IMR-90 (cell line): ENCODE results near the gene RFT1. TPM values are rescaled to one million over a fixed set of nuclear protein-coding genes. Genes with fewer than 3 reads are reported as not detected.
A peak's percentile ranks its signal among the peaks of the same experiment; 100 is the strongest.

Experiments used
- ATAC-seq: fragments of 200-7000 bp; cut with Tn5 transposase; 2 replicates; pipeline ENCODE4 v1.9.1; 2020; ENCODE audit warnings: low read depth, mild to moderate bottlenecking, moderate library complexity
- BruUV-seq: library from RNA; stranded (reverse); fragments of 400-500 nt; replicated peaks from 2 replicates; lab custom pipeline; 2021; lab: Mats Ljungman, UMichigan
- CTCF ChIA-PET: fragments of 300-600 bp; formaldehyde crosslinking; extraction: SDS; loops from one replicate; lab custom pipeline; 2021; ENCODE audit warnings: antibody characterized with exemption; lab: Yijun Ruan, JAX
- POLR2A ChIA-PET: fragments of 300-600 bp; sonication (Branson Sonifier 250); formaldehyde crosslinking; loops from one replicate; lab custom pipeline; 2022; ENCODE audit warnings: antibody characterized with exemption; ENCODE audit not compliant: unreplicated experiment; lab: Charles Lee
- DNase-seq: peaks from one replicate; pipeline ENCODE4 v3.0.0; 2013
- H2AFZ ChIP-seq: replicated peaks from 2 replicates; pipeline ENCODE3; 2013; ENCODE audit warnings: low read length, mild to moderate bottlenecking; ENCODE audit not compliant: poor library complexity
- H2AK5ac ChIP-seq: 2 replicates; pipeline ENCODE4 v1.6.1; 2013; ENCODE audit warnings: low read depth, low read length, inconsistent platforms
- H2AK9ac ChIP-seq: replicated peaks from 2 replicates; pipeline ENCODE3; 2013; ENCODE audit warnings: mild to moderate bottlenecking, low read depth, low read length, moderate library complexity; ENCODE audit not compliant: poor library complexity
- H2BK120ac ChIP-seq: 2 replicates; pipeline ENCODE4 v1.6.1; 2013; ENCODE audit warnings: low read depth, low read length, inconsistent platforms
- H2BK15ac ChIP-seq: 3 replicates; pipeline ENCODE4 v1.6.1; 2013; ENCODE audit warnings: low read depth, low read length, inconsistent platforms
- H2BK20ac ChIP-seq: 2 replicates; pipeline ENCODE4 v1.6.1; 2013; ENCODE audit warnings: low read depth, mild to moderate bottlenecking, inconsistent platforms, low read length, moderate library complexity
- H2BK5ac ChIP-seq: 2 replicates; pipeline ENCODE4 v1.6.1; 2013; ENCODE audit warnings: mild to moderate bottlenecking, low read depth, low read length, inconsistent platforms; ENCODE audit not compliant: poor library complexity, severe bottlenecking
- H3K14ac ChIP-seq: replicated peaks from 2 replicates; pipeline ENCODE4 v1.6.1; 2013; ENCODE audit warnings: low read depth, low read length, inconsistent platforms
- H3K18ac ChIP-seq: 2 replicates; pipeline ENCODE4 v1.6.1; 2013; ENCODE audit warnings: low read depth, low read length, control low read depth
- H3K23ac ChIP-seq: 2 replicates; pipeline ENCODE4 v1.6.1; 2013; ENCODE audit warnings: low read depth, low read length, inconsistent platforms
- H3K27ac ChIP-seq: 2 replicates; pipeline ENCODE4 v1.5.1; 2013; ENCODE audit warnings: mild to moderate bottlenecking, control low read depth, low read length; ENCODE audit not compliant: insufficient read depth
- H3K27me3 ChIP-seq: 2 replicates; pipeline ENCODE4 v1.6.1; 2013; ENCODE audit warnings: low read length; ENCODE audit not compliant: control insufficient read depth, insufficient read depth
- H3K36me3 ChIP-seq: 2 replicates; pipeline ENCODE4 v1.6.1; 2013; ENCODE audit warnings: low read length, mixed read lengths; ENCODE audit not compliant: control insufficient read depth, insufficient read depth
- H3K4ac ChIP-seq: 2 replicates; pipeline ENCODE4 v1.6.1; 2013; ENCODE audit warnings: low read depth, low read length, inconsistent platforms
- H3K4me1 ChIP-seq: 2 replicates; pipeline ENCODE4 v1.6.1; 2013; ENCODE audit warnings: low read length, mixed read lengths; ENCODE audit not compliant: control insufficient read depth, insufficient read depth
- H3K4me2 ChIP-seq: 2 replicates; pipeline ENCODE4 v1.6.1; 2013; ENCODE audit warnings: low read depth, mild to moderate bottlenecking, control low read depth, low read length, moderate library complexity
- H3K4me3 ChIP-seq: 2 replicates; pipeline ENCODE4 v1.5.1; 2013; ENCODE audit warnings: low read depth, mild to moderate bottlenecking, control low read depth, low read length, moderate library complexity; ENCODE audit not compliant: insufficient read depth
- H3K56ac ChIP-seq: 2 replicates; pipeline ENCODE4 v1.6.1; 2013; ENCODE audit warnings: low read length, inconsistent platforms; ENCODE audit not compliant: insufficient read depth; ENCODE audit errors: extremely low read depth
- H3K79me1 ChIP-seq, 2 experiments: 2 replicates each; pipeline ENCODE4 v1.6.1; 2013; ENCODE audit warnings: low read length in 2 of 2, inconsistent platforms in 1 of 2, low read depth in 1 of 2
- H3K9ac ChIP-seq: 2 replicates; pipeline ENCODE4 v1.6.1; 2013; ENCODE audit warnings: low read depth, low read length, control low read depth
- H3K9me1 ChIP-seq: 2 replicates; pipeline ENCODE4 v1.6.1; 2013; ENCODE audit warnings: low read length, inconsistent platforms; ENCODE audit not compliant: insufficient read depth
- H3K9me3 ChIP-seq: 2 replicates; pipeline ENCODE4 v1.6.1; 2013; ENCODE audit warnings: low read length; ENCODE audit not compliant: control insufficient read depth, insufficient read depth
- H4K20me1 ChIP-seq: 2 replicates; pipeline ENCODE4 v1.6.1; 2013; ENCODE audit warnings: low read length, inconsistent platforms; ENCODE audit not compliant: insufficient read depth
- H4K5ac ChIP-seq: 2 replicates; pipeline ENCODE4 v1.6.1; 2013; ENCODE audit warnings: mild to moderate bottlenecking, low read depth, low read length, control low read depth
- H4K8ac ChIP-seq, 2 experiments: 2 replicates each; pipeline ENCODE4 v1.6.1; 2013; ENCODE audit warnings: low read depth in 2 of 2, low read length in 2 of 2, control low read depth in 1 of 2, inconsistent platforms in 1 of 2
- H4K91ac ChIP-seq: 2 replicates; pipeline ENCODE4 v1.6.1; 2013; ENCODE audit warnings: low read depth, low read length, inconsistent platforms; ENCODE audit not compliant: insufficient read depth
- CEBPB ChIP-seq: IDR thresholded peaks from 2 replicates; pipeline ENCODE4 v1.6.1; 2012; ENCODE audit warnings: low read depth, low read length, improper control_type of control experiment
- CHD1 ChIP-seq: IDR thresholded peaks from 2 replicates; pipeline ENCODE4 v1.6.1; 2012; ENCODE audit warnings: low read depth, low read length, improper control_type of control experiment
- CTCF ChIP-seq: conservative IDR thresholded peaks from 2 replicates; pipeline ENCODE4 v1.5.1; 2012; ENCODE audit warnings: mild to moderate bottlenecking, low read depth, low read length, improper control_type of control experiment
- ELK1 ChIP-seq: fragments of 150-350 bp; IDR thresholded peaks from 2 replicates; pipeline ENCODE4 v1.6.1; 2016; ENCODE audit warnings: low read depth, mild to moderate bottlenecking, low read length, moderate library complexity, borderline replicate concordance
- FOS ChIP-seq: fragments of 150-350 bp; IDR thresholded peaks from 2 replicates; pipeline ENCODE4 v1.6.1; 2016; ENCODE audit warnings: low read depth, low read length
- MAFK ChIP-seq: IDR thresholded peaks from 2 replicates; pipeline ENCODE4 v1.6.1; 2012; ENCODE audit warnings: low read depth, low read length, improper control_type of control experiment
- MAZ ChIP-seq: IDR thresholded peaks from 2 replicates; pipeline ENCODE4 v1.6.1; 2012; ENCODE audit warnings: low read depth, mild to moderate bottlenecking, low read length, improper control_type of control experiment, moderate library complexity, borderline replicate concordance
- MXI1 ChIP-seq: IDR thresholded peaks from 2 replicates; pipeline ENCODE4 v1.6.1; 2012; ENCODE audit warnings: low read depth, mild to moderate bottlenecking, low read length, moderate library complexity, borderline replicate concordance
- NFE2L2 ChIP-seq: fragments of 150-350 bp; IDR thresholded peaks from 2 replicates; pipeline ENCODE4 v1.6.1; 2016; ENCODE audit warnings: low read depth, mild to moderate bottlenecking, low read length
- POLR2A ChIP-seq: IDR thresholded peaks from 2 replicates; pipeline ENCODE4 v1.6.1; 2012; ENCODE audit warnings: mild to moderate bottlenecking, low read depth, low read length
- RCOR1 ChIP-seq: IDR thresholded peaks from 2 replicates; pipeline ENCODE4 v1.6.1; 2012; ENCODE audit warnings: mild to moderate bottlenecking, low read length, improper control_type of control experiment; ENCODE audit not compliant: insufficient replicate concordance
- RFX5 ChIP-seq: IDR thresholded peaks from 2 replicates; pipeline ENCODE4 v1.8.0; 2012; ENCODE audit warnings: low read depth, mild to moderate bottlenecking, low read length, moderate library complexity
- SMC3 ChIP-seq: fragments of 150-350 bp; IDR thresholded peaks from 2 replicates; pipeline ENCODE4 v1.6.1; 2016; ENCODE audit warnings: low read depth, mild to moderate bottlenecking, antibody characterized with exemption, low read length, moderate library complexity
- USF2 ChIP-seq: fragments of 150-350 bp; IDR thresholded peaks from 2 replicates; pipeline ENCODE4 v1.6.1; 2017; ENCODE audit warnings: mild to moderate bottlenecking, antibody characterized with exemption, low read length, low read depth
- WGBS, 2 experiments: methylation state at CpG; one replicate each; pipeline versions ENCODE4 v1.1.5 to v1.1.7; 2013; ENCODE audit warnings: missing lambda C conversion rate in 2 of 2; ENCODE audit not compliant: insufficient read length in 1 of 2; ENCODE audit errors: extremely low coverage in 2 of 2; 5-methylcytosine and 5-hydroxymethylcytosine counted together
- dilution Hi-C: fragments of 300-500 bp; cut with HindIII; formaldehyde crosslinking; loops from one replicate; pipeline ENCODE4 v1.14.3; 2018; ENCODE audit warnings: low sequenced_read_pairs; ENCODE audit not compliant: unreplicated experiment
- in situ Hi-C: fragments of 300-500 bp; cut with MboI; formaldehyde crosslinking; loops from 3 replicates; pipeline ENCODE4 v1.14.3; 2019; ENCODE audit warnings: low sequenced_read_pairs, inconsistent platforms, mixed read lengths
- intact Hi-C: fragments of 100-400 bp; cut with micrococcal nuclease; formaldehyde crosslinking; loops from 2 replicates; pipeline ENCODE4 v1.10.0; 2022
- polyA plus RNA-seq, 3 experiments: library from polyadenylated mRNA; depleted of rRNA; stranded (reverse); fragments of >200 nt; gene quantifications; 2 replicates each; pipeline ENCODE4 v1.2.3, GENCODE V29; 2012; ENCODE audit warnings: low replicate concordance in 1 of 3
- total RNA-seq: library from RNA; depleted of rRNA; stranded (reverse); fragments of >200 nt; gene quantifications from 2 replicates; pipeline ENCODE4 v1.2.3, GENCODE V29; 2012

RFT1 gene
- total and polyA plus RNA-seq, 2 of the 4 experiments (the other 2 are of a cell fraction) = 14.5 to 23.5 TPM

GRCh38 chr3:53175613-53176540 is 45.6 kb upstream of the RFT1 start:
- peak; percentile 39 for DNase-seq
- in situ Hi-C loops (no loop called here), dilution Hi-C loops (no loop called here)
- no peak for TF ChIP-seq POLR2A
- no peak for TF ChIP-seq SMC3
- no peak for TF ChIP-seq FOS
- no peak for TF ChIP-seq CTCF
- no peak for TF ChIP-seq CHD1
- TF ChIP-seq MAZ = no peak
- TF ChIP-seq USF2 = no peak
- no peak for TF ChIP-seq NFE2L2
- no peak for TF ChIP-seq RFX5
- TF ChIP-seq MAFK = no peak
- TF ChIP-seq CEBPB = no peak
- TF ChIP-seq MXI1 = no peak
- TF ChIP-seq RCOR1 = no peak
- TF ChIP-seq ELK1 = no peak

More at GRCh38 chr3:53175613-53176540, 45.6 kb upstream of the RFT1 start:
- Histone ChIP-seq H3K9me1 (peaks cover 6% of the 10 kb centered on the region; the same call in 1 of the 2 replicates), H3K27me3 (no peaks in the 10 kb centered on the region), H4K91ac (no peak overlapping the region), H4K8ac (no peak overlapping the region), H3K23ac (no peak overlapping the region), H2AK5ac (no peak overlapping the region), H3K9me3 (no peaks in the 10 kb centered on the region), H3K4me1 (no peaks in the 10 kb centered on the region), H4K20me1 (peaks cover 10% of the 10 kb centered on the region; the same call in 1 of the 2 replicates), H2BK20ac (no peak overlapping the region), H2BK120ac (no peak overlapping the region), H3K14ac (no peak overlapping the region), H3K4me3 (no peak overlapping the region), H3K4ac (no peak overlapping the region), H3K18ac (no peak overlapping the region), H2BK15ac (no peak overlapping the region), H3K9ac (no peak overlapping the region), H3K4me2 (no peak overlapping the region), H3K27ac (no peak overlapping the region), H4K5ac (no peak overlapping the region), H3K79me1 (peaks cover 0 to 37% of the 10 kb centered on the region in 2 experiments), H2AK9ac (peak overlapping the region; percentile 60), H2AFZ (peak overlapping the region; percentile 49), H2BK5ac (no peak overlapping the region), H3K56ac (no peak overlapping the region), H3K36me3 (peaks cover 20% of the 10 kb centered on the region)
- 97% methylated on average over 4 of the region's 9 CpGs; no CpG with 5 or more reads in 1 of the 2 experiments for WGBS, 2 experiments
- intact Hi-C loops = no loop called here
- peak; percentile 72 for ATAC-seq
- ChIA-PET POLR2A (no interaction called here), CTCF (interaction anchor here (0.6 kb wide), 1 partner anchor 1850 kb away, joined by 3 read pairs; no protein-coding TSS in a partner anchor)
- BruUV-seq = no TSS peak
